Measurements from ENCODE around the gene LHX3. TPM values are rescaled to one million over a fixed set of nuclear protein-coding genes. Genes with fewer than 3 reads are reported as not detected.

LHX3 gene
- total and polyA plus RNA-seq, 4 donors, result not detected

- Histone ChIP-seq H3K4me1 (ENCODE audit: control insufficient read depth in 5 of 5, insufficient read depth in 5 of 5, low read length in 5 of 5) (peaks cover 0 to 12% (median 0%) of the 10 kb centered on the region in 5 donors), H3K4me3 (no peak overlapping the region), H3K27ac (ENCODE audit: low read depth in 1 of 2, low read length in 1 of 2) (no peak overlapping the region), H3K36me3 (ENCODE audit: control insufficient read depth in 4 of 4, insufficient read depth in 4 of 4, low read length in 4 of 4) (no peaks in the 10 kb centered on the region), H3K9me3 (ENCODE audit: control insufficient read depth in 4 of 4, insufficient read depth in 3 of 4, low read length in 3 of 4) (peaks cover 0 to 14% (median 0%) of the 10 kb centered on the region in 4 donors), H3K27me3 (ENCODE audit: control insufficient read depth in 3 of 3, insufficient read depth in 3 of 3, low read length in 2 of 3) (peaks cover 48 to 70% (median 60%) of the 10 kb centered on the region in 3 donors), H3K9ac (ENCODE audit: insufficient read depth in 1 of 2, low read length in 2 of 2) (no peak overlapping the region)
- 8% methylated on average over 34 to 35 of the region's 35 CpGs for WGBS, 2 donors
- DNase-seq (no peak), ATAC-seq (ENCODE audit: insufficient read depth, low FRiP score) (no peak)
- TF ChIP-seq, protein P1, sequence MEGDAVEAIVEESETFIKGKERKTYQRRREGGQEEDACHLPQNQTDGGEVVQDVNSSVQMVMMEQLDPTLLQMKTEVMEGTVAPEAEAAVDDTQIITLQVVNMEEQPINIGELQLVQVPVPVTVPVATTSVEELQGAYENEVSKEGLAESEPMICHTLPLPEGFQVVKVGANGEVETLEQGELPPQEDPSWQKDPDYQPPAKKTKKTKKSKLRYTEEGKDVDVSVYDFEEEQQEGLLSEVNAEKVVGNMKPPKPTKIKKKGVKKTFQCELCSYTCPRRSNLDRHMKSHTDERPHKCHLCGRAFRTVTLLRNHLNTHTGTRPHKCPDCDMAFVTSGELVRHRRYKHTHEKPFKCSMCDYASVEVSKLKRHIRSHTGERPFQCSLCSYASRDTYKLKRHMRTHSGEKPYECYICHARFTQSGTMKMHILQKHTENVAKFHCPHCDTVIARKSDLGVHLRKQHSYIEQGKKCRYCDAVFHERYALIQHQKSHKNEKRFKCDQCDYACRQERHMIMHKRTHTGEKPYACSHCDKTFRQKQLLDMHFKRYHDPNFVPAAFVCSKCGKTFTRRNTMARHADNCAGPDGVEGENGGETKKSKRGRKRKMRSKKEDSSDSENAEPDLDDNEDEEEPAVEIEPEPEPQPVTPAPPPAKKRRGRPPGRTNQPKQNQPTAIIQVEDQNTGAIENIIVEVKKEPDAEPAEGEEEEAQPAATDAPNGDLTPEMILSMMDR (IDR thresholded peaks at IDR 0.05; ENCODE audit: control extremely low read depth, extremely low read depth), result no peak
Observed at GRCh38 chr9:136197084-136197875, 7.6 kb downstream of the LHX3 start.

GRCh38 chr9:136196404-136197083 is 8.4 kb downstream of the LHX3 start:
- H3K9me3 ChIP-seq (ENCODE audit: control insufficient read depth in 4 of 4, insufficient read depth in 3 of 4, low read length in 3 of 4), result peaks cover 0 to 15% (median 0%) of the 10 kb centered on the region in 4 donors
- DNase-seq, result no peak
- no peak overlapping the region for H3K27ac ChIP-seq (ENCODE audit: low read depth in 1 of 2, low read length in 1 of 2)
- ATAC-seq (ENCODE audit: insufficient read depth, low FRiP score), result no peak
- TF ChIP-seq, protein P1 (IDR thresholded peaks at IDR 0.05; ENCODE audit: control extremely low read depth, extremely low read depth), result no peak
- no peak overlapping the region for H3K9ac ChIP-seq (ENCODE audit: insufficient read depth in 1 of 2, low read length in 2 of 2)
- H3K4me1 ChIP-seq (ENCODE audit: control insufficient read depth in 5 of 5, insufficient read depth in 5 of 5, low read length in 5 of 5), result peaks cover 0 to 12% (median 0%) of the 10 kb centered on the region in 5 donors
- 2 to 5% methylated on average over 16 of the region's 16 CpGs for WGBS, 2 donors
- H3K27me3 ChIP-seq (ENCODE audit: control insufficient read depth in 3 of 3, insufficient read depth in 3 of 3, low read length in 2 of 3), result peaks cover 55 to 75% (median 58%) of the 10 kb centered on the region in 3 donors
- H3K36me3 ChIP-seq (ENCODE audit: control insufficient read depth in 4 of 4, insufficient read depth in 4 of 4, low read length in 4 of 4), result no peaks in the 10 kb centered on the region
- H3K4me3 ChIP-seq, result no peak overlapping the region

DNA sequence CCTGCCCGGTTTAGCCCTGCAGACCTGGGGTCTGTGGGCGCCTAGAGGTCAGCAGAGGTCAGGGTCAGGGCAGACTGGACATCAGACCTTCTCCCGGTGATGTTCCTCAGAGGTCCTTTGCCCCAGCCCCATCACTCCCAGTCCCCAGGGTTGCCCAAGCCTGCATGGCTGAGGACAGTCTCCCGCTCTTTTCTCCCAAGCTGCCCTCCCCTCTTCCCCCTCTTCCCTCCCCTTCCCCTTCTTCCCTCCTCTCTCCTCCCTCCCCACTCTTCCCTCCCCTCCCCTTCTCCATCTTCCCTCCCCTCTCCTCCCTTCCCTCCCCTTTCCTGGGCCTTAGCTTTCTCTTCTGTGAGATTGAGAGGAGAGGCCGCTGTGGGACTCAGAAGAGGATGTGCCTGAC is 10.4 kb downstream of the LHX3 start:
- no peak for DNase-seq
- Histone ChIP-seq H3K4me1 (ENCODE audit: control insufficient read depth in 5 of 5, insufficient read depth in 5 of 5, low read length in 5 of 5) (peaks cover 0 to 10% (median 0%) of the 10 kb centered on the region in 5 donors), H3K36me3 (ENCODE audit: control insufficient read depth in 4 of 4, insufficient read depth in 4 of 4, low read length in 4 of 4) (no peaks in the 10 kb centered on the region), H3K9me3 (ENCODE audit: control insufficient read depth in 4 of 4, insufficient read depth in 3 of 4, low read length in 3 of 4) (peaks cover 0 to 13% (median 0%) of the 10 kb centered on the region in 4 donors), H3K4me3 (no peak overlapping the region), H3K27me3 (ENCODE audit: control insufficient read depth in 3 of 3, insufficient read depth in 3 of 3, low read length in 2 of 3) (peaks cover 47 to 74% (median 51%) of the 10 kb centered on the region in 3 donors), H3K27ac (ENCODE audit: low read depth in 1 of 2, low read length in 1 of 2) (no peak overlapping the region), H3K9ac (ENCODE audit: insufficient read depth in 1 of 2, low read length in 2 of 2) (no peak overlapping the region)
- WGBS, 2 donors, result 10 to 13% methylated on average over 5 of the region's 5 CpGs
- TF ChIP-seq, protein P1 (IDR thresholded peaks at IDR 0.05; ENCODE audit: control extremely low read depth, extremely low read depth), result no peak
- no peak for ATAC-seq (ENCODE audit: insufficient read depth, low FRiP score)
